Coronary artery (tissue), 2 donors: Measurements from ENCODE around the gene PDSS1.

ENCODE experiments used
- DNase-seq: peaks from one replicate; pipeline ENCODE4 v3.0.0-alpha.2; 2017; ENCODE audit warnings: low spot score
- H3K27ac ChIP-seq, 2 donors: fragments of 200-600 bp; sonication (generic); one replicate each; pipeline ENCODE4 v1.5.1; 2016 to 2019
- H3K4me3 ChIP-seq: fragments of 200-600 bp; sonication (generic); 2 replicates; pipeline ENCODE4 v1.5.1; 2016; ENCODE audit warnings: mild to moderate bottlenecking, moderate library complexity
- TF ChIP-seq, protein P1 (sequence below): fragments of 200-600 bp; sonication (generic); IDR thresholded peaks from one replicate; pipeline ENCODE4 v1.5.1; 2019; ENCODE audit warnings: antibody characterized with exemption

PDSS1 gene

DNA sequence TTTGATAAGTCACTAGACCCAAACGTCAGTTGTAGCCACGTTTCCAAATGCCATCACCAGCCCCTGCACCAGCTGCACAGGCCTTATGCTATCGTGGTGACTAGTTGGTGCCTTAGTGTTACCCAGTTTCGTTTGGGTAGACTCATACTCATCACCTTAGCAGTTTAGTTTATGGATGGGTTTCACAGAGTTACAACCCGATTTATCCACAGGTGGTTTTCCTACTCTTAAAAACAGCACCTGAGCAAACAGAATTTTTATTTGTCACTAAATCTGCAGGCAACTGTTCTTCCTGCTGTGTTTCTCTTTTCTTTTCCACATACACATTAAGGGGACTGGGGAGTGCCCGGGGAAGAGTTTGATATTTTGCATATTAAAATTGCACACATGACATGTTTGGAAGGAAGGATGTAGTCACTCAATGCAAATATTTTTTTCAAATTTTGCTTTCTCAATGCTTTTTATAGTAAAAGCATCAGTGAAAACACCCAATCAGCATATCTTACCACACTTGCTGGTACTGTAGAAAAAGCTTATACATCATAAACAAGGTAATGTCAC is 41.6 kb downstream of the PDSS1 start:
- Histone ChIP-seq H3K27ac (no peak overlapping the region), H3K4me3 (no peak overlapping the region)
- no peak for DNase-seq
- TF ChIP-seq, protein P1, sequence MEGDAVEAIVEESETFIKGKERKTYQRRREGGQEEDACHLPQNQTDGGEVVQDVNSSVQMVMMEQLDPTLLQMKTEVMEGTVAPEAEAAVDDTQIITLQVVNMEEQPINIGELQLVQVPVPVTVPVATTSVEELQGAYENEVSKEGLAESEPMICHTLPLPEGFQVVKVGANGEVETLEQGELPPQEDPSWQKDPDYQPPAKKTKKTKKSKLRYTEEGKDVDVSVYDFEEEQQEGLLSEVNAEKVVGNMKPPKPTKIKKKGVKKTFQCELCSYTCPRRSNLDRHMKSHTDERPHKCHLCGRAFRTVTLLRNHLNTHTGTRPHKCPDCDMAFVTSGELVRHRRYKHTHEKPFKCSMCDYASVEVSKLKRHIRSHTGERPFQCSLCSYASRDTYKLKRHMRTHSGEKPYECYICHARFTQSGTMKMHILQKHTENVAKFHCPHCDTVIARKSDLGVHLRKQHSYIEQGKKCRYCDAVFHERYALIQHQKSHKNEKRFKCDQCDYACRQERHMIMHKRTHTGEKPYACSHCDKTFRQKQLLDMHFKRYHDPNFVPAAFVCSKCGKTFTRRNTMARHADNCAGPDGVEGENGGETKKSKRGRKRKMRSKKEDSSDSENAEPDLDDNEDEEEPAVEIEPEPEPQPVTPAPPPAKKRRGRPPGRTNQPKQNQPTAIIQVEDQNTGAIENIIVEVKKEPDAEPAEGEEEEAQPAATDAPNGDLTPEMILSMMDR, result no peak

DNA sequence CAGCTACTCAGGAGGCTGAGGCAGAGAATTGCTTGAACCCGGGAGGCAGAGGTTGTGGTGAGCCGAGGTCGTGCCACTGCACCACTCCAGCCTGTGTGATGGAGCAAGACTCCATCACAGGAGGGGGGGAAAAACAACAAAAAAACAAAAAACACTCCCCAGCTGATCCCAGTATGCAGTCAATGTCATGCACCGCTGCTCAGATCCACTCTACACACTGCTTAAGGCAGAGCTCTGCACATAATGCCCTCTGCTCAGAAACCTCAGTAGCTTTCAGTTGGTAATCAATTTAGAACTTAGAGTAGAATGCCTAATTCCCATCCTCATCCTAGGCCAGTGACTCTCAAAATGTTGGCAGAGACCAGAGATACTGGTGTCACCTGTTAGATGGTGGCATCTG is 43.9 kb downstream of the PDSS1 start:
- no peak overlapping the region for H3K27ac ChIP-seq
- H3K4me3 ChIP-seq, result no peak overlapping the region
- no peak for DNase-seq
- TF ChIP-seq, protein P1, result no peak

DNA sequence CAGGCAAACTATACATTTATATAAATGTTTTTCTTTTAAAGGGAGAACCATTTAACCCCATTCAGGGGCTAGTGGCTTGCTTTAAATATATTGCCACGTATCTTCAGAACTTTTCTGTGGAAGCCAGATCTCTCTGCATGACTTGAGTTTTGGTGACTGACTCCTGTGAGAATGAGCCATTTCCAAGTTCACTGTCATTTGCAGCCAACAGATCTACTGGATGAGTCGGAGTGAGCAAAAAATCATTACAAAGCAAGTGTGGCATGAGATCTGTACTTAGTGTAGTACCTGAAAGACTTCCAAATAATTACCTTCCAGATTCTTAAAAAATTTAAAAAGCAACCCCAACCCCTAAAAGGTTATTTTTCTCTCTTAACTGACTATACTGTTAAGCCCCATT is 45.6 kb downstream of the PDSS1 start:
- no peak overlapping the region for H3K27ac ChIP-seq
- TF ChIP-seq, protein P1, result no peak
- H3K4me3 ChIP-seq, result no peak overlapping the region
- no peak for DNase-seq

DNA sequence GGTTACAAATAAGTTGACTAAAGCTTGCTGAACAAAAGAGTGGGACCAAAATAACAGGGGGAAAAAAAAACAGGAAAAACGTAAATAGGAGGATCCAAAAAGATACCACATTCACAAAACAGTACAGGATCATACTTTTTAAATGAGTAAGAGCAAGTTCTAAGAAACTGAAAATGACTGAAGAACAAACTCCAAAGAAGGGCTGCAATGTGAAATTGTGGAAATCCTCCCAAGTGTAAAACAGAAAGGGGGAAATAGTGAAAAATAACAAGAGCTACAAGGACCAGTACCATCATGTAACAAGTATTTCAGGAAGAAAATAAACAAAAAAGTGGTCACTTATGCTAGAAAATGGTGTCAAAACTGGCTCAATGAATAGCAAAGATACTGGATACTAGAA is 46.3 kb downstream of the PDSS1 start:
- TF ChIP-seq, protein P1, result no peak
- DNase-seq, result no peak
- Histone ChIP-seq H3K4me3 (no peak overlapping the region), H3K27ac (no peak overlapping the region)

DNA sequence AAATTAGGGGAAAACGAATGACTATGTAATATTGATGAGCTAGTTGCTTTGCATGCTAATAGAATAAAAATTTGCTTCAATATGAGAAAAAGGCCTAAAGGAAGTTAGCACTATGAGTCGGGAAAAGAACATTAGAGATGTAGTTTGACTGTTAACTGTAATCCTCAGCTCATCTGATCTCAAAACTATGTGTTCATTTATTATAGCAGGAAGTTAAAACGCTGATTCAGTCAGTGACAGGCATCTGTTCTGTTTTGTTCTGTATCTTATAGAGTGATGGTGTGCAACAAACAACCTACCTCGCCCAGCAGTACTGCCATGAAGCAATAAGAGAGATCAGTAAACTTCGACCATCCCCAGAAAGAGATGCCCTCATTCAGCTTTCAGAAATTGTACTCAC is 48.6 kb downstream of the PDSS1 start:
- TF ChIP-seq, protein P1, result no peak
- no peak overlapping the region for H3K27ac ChIP-seq
- no peak for DNase-seq
- H3K4me3 ChIP-seq, result no peak overlapping the region

DNA sequence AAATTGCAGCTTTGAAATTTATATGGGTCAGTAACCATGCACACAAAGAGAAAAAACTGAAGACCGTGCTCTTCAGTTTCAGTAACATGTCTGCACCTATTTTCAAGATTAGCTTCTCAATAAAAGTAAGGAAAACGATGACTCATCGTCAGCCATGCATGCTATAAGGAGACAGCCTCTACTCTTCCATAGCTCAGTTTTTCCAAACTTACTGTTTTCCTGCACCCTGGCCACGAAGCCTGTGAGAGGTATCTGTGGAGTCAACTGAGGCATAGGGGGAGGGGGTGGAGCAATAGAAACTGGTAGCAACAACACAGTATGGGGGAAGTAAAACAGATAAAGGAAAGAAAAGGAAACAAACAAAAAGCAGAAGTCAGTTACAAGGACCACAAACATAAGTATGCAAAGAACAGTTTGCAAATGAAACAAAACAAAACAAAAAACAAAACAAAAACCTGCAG is 58.0 kb downstream of the PDSS1 start:
- TF ChIP-seq, protein P1, result no peak
- H3K27ac ChIP-seq, result no peak overlapping the region
- no peak for DNase-seq
- H3K4me3 ChIP-seq, result no peak overlapping the region

DNA sequence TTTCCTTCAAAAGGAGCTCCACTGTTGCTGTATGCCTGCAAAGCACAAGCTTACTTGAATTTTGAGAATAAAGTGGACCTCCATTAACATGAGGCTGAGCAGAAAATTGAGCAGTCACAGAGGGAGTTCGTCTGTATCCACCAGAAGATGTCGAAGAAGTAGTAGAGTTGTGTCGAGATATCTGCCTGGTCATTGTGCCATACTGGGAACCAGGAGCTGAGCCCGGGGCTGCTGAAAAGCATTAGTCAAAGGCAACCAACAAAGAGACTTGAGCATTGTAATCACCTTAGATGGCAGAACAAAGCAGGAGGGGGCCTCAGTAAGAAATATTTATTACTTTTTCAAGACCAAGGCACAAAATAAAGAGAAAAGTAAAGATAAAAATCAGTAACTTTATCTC is 61.5 kb downstream of the PDSS1 start:
- DNase-seq, result no peak
- TF ChIP-seq, protein P1, result no peak
- Histone ChIP-seq H3K4me3 (no peak overlapping the region), H3K27ac (no peak overlapping the region)
